Lower leg skin (tissue), 3 donors: ENCODE results near the gene FAM53A.

ENCODE experiments used
- POLR2A ChIP-seq, 2 donors: fragments of 450-650 bp; IDR thresholded peaks; one replicate each; pipeline ENCODE4 v1.6.1; 2016 to 2017; ENCODE audit warnings: antibody characterized with exemption in 2 of 2, mild to moderate bottlenecking in 1 of 2, moderate library complexity in 1 of 2
- TF ChIP-seq, protein P1 (sequence below), 3 donors: fragments of 450-650 bp; IDR thresholded peaks; one replicate each; pipeline ENCODE4 v1.5.1; 2016; ENCODE audit warnings: antibody characterized with exemption in 3 of 3, mild to moderate bottlenecking in 3 of 3, moderate library complexity in 2 of 3

DNA sequence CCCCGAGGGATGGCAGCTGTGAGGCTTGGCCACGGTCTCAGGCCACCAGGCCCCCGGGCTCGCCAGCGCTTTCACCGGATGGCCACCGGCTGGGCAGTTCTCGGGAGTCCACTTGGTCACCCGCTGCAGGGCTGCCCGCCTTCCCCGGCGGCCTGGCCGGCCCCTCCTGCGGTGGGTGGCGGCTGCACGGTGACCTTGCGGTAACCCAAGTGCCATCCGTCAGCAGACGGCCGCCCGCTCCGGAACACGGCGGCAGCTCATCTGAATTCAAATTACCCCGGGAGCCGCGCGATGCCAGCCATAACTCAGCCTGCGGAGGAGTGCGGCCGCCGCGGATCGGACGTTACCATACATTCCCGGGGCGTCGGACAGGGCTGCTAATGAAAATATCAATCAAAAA is 60.7 kb downstream of the FAM53A start:
- TF ChIP-seq, protein P1, sequence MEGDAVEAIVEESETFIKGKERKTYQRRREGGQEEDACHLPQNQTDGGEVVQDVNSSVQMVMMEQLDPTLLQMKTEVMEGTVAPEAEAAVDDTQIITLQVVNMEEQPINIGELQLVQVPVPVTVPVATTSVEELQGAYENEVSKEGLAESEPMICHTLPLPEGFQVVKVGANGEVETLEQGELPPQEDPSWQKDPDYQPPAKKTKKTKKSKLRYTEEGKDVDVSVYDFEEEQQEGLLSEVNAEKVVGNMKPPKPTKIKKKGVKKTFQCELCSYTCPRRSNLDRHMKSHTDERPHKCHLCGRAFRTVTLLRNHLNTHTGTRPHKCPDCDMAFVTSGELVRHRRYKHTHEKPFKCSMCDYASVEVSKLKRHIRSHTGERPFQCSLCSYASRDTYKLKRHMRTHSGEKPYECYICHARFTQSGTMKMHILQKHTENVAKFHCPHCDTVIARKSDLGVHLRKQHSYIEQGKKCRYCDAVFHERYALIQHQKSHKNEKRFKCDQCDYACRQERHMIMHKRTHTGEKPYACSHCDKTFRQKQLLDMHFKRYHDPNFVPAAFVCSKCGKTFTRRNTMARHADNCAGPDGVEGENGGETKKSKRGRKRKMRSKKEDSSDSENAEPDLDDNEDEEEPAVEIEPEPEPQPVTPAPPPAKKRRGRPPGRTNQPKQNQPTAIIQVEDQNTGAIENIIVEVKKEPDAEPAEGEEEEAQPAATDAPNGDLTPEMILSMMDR (IDR thresholded peaks at IDR 0.05), result no peak
- TF ChIP-seq POLR2A (IDR thresholded peaks at IDR 0.05), result no peak
